ENCODE measurements around the gene SORCS2.

SORCS2 gene

GRCh38 chr4:7451800-7452199 is 259.5 kb downstream of the SORCS2 start:
- no peak for TF ChIP-seq REST (IDR thresholded peaks at IDR 0.05; ENCODE audit: insufficient read depth in 1 of 2, low read depth in 2 of 2, low read length in 2 of 2)
- TF ChIP-seq SIN3A (IDR thresholded peaks at IDR 0.05; ENCODE audit: borderline replicate concordance, insufficient read depth, low read length) = no peak
- no peak for TF ChIP-seq TAF1 (IDR thresholded peaks at IDR 0.05; ENCODE audit: borderline replicate concordance, insufficient read depth, low read length)
- no peak for TF ChIP-seq POLR2AphosphoS5 (IDR thresholded peaks at IDR 0.05; ENCODE audit: low read depth, low read length)
- no peak for TF ChIP-seq FOXP2 (optimal IDR thresholded peaks at IDR 0.05; ENCODE audit: borderline replicate concordance, extremely low read depth, extremely low read length, insufficient read depth)

- TF ChIP-seq REST (IDR thresholded peaks at IDR 0.05; ENCODE audit: insufficient read depth in 1 of 2, low read depth in 2 of 2, low read length in 2 of 2) (no peak), TAF1 (IDR thresholded peaks at IDR 0.05; ENCODE audit: borderline replicate concordance, insufficient read depth, low read length) (no peak), POLR2AphosphoS5 (IDR thresholded peaks at IDR 0.05; ENCODE audit: low read depth, low read length) (no peak), SIN3A (IDR thresholded peaks at IDR 0.05; ENCODE audit: borderline replicate concordance, insufficient read depth, low read length) (no peak), FOXP2 (optimal IDR thresholded peaks at IDR 0.05; ENCODE audit: borderline replicate concordance, extremely low read depth, extremely low read length, insufficient read depth) (no peak)
Measured at GRCh38 chr4:7457201-7458065, 265.1 kb downstream of the SORCS2 start.

GRCh38 chr4:7458066-7458425 is 265.7 kb downstream of the SORCS2 start:
- TF ChIP-seq TAF1 (IDR thresholded peaks at IDR 0.05; ENCODE audit: borderline replicate concordance, insufficient read depth, low read length) = no peak
- no peak for TF ChIP-seq POLR2AphosphoS5 (IDR thresholded peaks at IDR 0.05; ENCODE audit: low read depth, low read length)
- no peak for TF ChIP-seq SIN3A (IDR thresholded peaks at IDR 0.05; ENCODE audit: borderline replicate concordance, insufficient read depth, low read length)
- TF ChIP-seq FOXP2 (optimal IDR thresholded peaks at IDR 0.05; ENCODE audit: borderline replicate concordance, extremely low read depth, extremely low read length, insufficient read depth) = no peak
- TF ChIP-seq REST (IDR thresholded peaks at IDR 0.05; ENCODE audit: insufficient read depth in 1 of 2, low read depth in 2 of 2, low read length in 2 of 2) = no peak

GRCh38 chr4:7458477-7458876 is 266.1 kb downstream of the SORCS2 start:
- TF ChIP-seq POLR2AphosphoS5 (IDR thresholded peaks at IDR 0.05; ENCODE audit: low read depth, low read length) = no peak
- TF ChIP-seq TAF1 (IDR thresholded peaks at IDR 0.05; ENCODE audit: borderline replicate concordance, insufficient read depth, low read length) = no peak
- TF ChIP-seq REST (IDR thresholded peaks at IDR 0.05; ENCODE audit: insufficient read depth in 1 of 2, low read depth in 2 of 2, low read length in 2 of 2) = no peak
- no peak for TF ChIP-seq FOXP2 (optimal IDR thresholded peaks at IDR 0.05; ENCODE audit: borderline replicate concordance, extremely low read depth, extremely low read length, insufficient read depth)

All from PFSK-1 (cell line).